GM18907 (cell line): ENCODE results near the gene SLC7A7.
A peak's percentile ranks its signal among the peaks of the same experiment; 100 is the strongest.
"Not testable (repeated sequence)": the region's sequence is repeated elsewhere in the genome, so short reads cannot be mapped to it uniquely, and the experiment has no call there.

Experiments
- ATAC-seq: cut with Tn5 transposase; IDR thresholded peaks from one replicate; pipeline ENCODE4 v1.9.1; 2021; ENCODE audit warnings: mild to moderate bottlenecking, moderate library complexity; ENCODE audit not compliant: unreplicated experiment

The SLC7A7 gene

DNA sequence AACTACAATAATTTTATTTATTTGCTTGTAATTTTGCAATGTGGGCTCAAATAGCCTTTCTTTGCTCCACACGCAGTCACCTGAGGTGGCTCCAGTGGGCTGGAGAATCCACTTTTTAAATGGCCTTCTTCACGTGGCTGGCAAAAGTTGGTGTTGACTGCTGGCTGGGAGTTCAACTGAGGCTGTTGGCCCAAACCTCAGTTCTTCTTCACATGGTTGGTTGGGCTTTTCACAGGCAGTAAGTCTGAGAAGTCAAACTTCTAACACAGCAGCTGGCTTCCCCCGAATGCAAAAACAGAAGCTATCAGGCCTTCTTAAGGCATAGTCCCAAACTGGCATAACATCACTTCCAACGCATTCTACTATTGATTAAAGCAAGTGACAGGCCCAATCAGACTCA lies 50.9 kb downstream of the SLC7A7 start:
- ATAC-seq, result no peak

DNA sequence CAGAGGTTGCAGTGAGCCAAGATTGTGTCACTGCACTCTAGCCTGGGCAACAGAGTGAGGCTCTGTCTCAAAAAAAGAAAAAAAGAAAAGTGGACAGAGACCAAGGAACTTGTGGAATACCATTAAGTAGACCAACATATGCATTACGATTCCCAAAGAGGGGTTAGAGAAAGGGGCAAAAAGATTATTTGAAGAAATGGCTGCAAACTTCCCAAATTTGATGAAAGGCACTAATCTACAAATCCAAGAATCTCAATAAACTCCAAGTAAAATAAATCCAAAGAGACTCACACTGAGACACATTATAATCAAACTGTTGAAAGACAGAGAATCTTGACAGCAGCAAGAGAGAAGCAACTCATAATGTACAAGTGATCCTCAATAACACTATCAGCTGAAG lies 53.5 kb downstream of the SLC7A7 start:
- no peak for ATAC-seq

DNA sequence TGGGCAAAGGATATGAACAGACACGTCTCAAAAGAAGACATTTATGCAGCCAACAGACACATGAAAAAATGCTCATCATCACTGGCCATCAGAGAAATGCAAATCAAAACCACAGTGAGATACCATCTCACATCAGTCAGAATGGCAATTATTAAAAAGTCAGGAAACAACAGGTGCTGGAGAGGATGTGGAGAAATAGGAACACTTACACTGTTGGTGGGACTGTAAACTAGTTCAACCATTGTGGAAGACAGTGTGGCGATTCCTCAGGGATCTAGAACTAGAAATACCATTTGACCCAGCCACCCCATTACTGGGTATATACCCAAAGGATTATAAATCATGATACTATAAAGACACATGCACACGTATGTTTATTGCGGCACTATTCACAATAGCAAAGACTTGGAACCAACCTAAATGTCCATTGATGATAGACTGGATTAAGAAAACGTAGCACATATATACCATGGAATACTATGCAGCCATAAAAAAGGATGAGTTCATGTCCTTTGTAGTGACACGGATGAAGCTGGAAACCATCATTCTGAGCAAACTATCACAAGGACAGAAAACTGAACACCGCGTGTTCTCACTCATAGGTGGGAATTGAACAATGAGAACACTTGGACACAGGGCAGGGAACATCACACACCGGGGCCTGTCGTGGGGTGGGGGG lies 57.1 kb downstream of the SLC7A7 start:
- ATAC-seq, result not testable (repeated sequence)

DNA sequence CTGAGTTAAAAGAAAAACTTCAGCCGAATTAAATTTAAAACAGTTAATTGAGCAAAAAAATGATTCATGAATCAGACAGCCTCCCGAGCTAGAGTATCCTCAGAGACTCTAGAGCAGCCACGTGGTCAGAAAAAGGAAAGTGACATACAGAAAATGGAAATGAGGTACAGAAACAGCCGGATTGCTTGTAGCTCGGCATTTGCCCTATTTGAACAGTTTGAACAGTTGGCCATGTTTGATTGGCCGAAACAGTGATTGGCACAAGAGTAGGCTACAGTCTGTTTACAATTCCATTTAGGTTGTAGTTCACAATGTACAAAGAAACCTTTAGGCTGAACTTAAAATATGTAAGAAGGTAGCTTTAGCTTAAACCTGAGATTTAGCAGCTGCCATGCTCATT lies 61.6 kb downstream of the SLC7A7 start:
- ATAC-seq, result no peak

DNA sequence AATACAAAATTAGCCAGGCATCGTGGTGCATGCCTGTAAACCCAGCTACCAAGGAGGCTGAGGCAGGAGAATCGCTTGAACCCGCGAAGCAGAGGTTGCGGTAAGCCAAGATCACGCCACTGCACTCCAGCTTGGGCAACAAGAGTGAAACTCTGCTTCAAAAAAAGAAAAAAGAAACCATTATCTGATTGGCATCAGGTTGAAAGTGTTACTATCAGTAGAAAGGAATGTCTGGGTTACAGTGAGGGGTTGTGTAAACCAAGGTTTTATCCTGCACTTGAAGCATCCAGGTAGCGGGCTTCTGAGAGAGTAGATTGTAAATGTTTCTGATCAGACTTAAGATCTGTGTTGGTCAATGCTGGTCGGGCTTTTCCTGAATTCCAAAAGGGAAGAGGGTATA lies 62.8 kb downstream of the SLC7A7 start:
- no peak for ATAC-seq

DNA sequence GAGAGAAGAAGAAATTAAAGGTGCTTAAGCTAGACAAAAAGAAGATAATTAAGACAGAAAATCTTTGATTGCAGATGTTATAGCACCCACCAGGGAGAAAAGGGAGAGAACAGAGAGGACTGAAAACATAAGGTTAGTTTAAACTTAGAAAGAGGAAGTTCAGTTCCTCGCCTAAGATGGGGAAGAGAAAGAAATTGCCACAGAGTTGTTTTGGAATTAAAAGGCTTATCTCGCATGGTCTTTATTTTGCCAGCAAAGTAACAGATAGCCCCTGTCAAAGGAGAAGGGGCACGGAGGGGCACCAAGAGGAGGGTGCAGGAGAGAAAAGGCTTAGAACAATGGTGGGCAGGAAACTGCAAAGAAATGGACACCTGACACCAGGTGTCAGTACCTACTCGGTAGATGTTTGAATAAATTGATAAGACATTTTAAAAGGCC lies 66.6 kb downstream of the SLC7A7 start:
- ATAC-seq, result no peak

DNA sequence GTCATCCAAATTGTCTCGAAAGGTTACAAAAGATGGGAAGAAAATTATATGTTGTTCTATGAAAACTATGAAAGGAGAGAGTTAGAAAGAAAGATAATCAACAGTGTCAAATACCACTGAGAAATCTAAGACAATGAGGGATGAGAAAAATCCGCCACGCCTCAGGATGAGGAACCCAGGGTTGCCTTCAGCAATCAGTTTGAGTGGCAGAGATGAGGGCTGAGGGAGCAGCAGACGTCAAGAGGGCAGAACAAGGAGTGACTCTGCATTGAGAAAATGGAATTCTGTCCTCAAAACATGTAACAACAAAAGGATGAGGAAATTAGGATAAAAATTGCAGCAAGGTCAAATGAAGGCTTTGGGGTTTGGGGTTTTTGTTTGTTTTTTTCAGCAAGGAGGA lies 67.0 kb downstream of the SLC7A7 start:
- no peak for ATAC-seq

DNA sequence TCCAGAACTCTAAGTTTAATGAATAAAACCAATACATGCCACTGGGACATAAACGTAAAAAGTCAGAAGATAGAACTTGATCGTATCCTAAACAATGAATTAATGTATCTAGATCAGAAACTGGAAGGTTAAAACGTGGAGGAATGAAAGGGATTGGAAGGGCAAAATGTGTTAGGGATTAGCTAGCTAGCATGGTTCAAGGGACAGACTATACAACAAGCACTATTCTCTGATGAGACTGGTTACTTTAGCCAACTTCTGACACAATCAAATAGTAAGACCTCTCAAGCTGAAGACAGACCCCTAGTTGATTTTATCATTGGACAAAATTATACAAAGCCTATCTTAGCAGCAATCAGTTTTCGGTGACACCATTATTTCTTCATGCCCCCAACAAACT lies 67.5 kb downstream of the SLC7A7 start:
- no peak for ATAC-seq

DNA sequence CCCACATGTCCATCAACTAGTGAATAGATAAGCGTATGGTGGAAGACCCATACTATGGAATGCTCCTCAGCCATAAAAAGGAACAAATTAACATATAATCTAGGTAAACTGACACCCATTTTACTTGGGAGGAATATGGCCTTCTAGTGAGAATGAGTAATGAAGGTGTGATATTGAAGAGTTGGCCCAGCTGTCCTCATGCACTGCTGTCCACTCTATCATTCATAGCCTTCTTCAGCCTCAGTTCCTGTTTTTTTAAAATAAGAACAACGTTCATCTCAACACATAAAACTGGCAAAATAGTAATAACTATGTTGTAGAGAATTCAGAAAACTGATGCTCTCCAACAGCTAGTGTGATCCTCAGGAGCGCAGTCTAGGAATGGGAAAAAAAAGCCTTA lies 75.2 kb downstream of the SLC7A7 start:
- no peak for ATAC-seq

DNA sequence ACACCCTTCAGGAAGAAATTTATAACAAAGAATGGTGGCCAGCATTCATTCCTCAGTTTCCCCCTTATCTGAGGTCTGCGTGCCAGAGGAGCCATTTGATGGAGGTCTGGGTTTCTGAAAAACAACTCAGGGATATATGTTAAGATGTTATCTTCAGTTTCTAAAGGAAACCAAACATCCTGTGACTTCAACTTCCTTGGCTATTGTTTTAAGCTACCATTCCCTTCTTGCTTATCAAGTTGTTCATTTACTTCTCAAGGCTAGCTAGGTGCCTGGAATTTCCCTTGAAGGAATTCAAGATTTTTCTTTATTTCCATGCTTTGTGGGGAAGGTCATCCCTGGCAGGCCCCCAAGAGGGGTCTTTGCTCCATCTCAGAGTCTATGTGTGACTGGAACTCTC lies 75.8 kb downstream of the SLC7A7 start:
- no peak for ATAC-seq

DNA sequence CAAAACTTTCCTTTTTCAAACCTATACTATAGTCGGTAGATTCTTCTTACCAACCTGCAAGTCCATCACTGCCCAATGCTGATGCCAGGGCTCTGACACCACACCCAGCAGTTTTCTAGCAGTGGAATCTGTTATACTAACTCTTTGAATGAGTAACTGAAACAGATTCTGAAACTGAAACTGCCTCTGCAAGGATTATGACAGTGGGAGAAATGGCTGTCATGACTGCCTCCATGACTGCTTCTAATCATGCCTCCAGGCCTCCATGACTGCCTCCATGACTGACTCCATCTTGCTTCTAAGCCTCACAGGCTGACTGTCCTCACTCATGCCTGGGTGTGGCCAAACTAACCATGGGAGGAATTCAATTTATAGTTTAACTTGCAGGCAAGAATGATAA lies 78.2 kb downstream of the SLC7A7 start:
- peak; percentile 70 for ATAC-seq

DNA sequence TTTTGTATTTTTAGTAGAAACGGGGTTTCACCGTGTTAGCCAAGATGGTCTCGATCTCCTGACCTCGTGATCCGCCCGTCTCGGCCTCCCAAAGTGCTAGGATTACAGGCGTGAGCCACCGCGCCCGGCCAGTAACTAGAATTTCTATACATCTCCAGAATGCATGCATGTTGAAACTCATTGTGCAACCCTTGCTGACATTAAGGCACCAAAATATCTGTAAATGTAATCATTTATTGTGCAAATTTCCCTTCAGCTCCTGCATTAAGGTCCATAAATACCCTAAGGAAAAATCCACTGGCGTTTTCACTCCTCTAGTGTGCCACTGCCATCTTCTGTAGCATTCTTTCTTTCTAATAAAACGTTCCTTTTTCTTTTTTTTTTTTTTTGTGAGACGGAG lies 78.9 kb downstream of the SLC7A7 start:
- not testable (repeated sequence) for ATAC-seq

DNA sequence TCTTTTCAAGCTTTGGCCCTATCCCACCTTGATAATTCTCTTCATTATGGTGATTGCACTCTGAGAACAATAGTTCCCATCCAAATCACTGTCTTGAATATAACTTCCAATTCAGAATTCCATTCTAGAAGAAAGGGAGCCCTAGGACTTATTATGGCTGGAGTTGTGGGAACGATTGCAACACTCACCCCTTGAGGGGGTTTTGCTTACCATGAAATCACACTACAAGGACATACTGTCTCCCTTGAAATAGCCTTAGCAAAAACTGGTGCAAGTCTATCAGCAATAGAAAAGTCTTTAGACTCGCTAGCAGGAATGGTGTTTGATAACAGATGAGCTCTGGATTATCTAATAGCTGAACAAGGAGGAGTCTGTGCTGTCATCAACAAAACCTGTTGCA lies 80.1 kb downstream of the SLC7A7 start:
- no peak for ATAC-seq

DNA sequence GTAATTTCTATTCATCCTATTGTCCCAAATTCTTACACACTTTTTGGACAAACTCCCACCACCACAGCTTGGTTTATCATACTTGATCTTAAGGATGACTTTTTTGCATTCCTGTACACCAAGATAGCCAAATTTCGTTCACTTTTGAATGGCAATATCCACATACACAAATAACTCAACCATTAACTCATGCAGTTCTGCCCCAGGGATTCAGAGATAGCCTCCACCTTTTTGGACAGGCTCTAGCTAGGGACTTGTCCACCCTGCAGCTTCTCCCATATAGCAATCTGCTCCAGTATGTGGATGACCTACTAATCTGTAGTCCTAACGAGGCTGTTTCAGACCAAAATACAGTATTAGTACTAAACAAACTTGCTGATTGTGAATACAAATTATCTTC lies 81.4 kb downstream of the SLC7A7 start:
- ATAC-seq, result no peak

DNA sequence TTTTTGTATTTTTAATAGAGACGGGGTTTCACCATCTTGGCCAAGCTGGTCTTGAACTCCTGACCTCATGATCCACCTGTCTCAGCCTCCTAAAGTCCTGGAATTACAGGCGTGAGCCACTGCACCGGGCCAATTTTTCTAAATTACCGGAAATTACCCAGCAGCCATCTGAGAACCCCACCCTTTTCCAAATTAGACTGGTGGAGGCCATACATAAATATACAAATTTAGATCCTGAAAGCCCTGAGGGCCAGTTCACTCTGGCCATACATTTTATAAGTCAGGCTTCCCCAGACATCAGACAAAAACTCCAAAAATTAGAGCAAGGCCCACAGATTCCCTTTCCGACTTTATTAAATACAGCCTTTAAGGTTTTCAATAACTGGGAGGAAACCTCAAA lies 83.2 kb downstream of the SLC7A7 start:
- not testable (repeated sequence) for ATAC-seq

DNA sequence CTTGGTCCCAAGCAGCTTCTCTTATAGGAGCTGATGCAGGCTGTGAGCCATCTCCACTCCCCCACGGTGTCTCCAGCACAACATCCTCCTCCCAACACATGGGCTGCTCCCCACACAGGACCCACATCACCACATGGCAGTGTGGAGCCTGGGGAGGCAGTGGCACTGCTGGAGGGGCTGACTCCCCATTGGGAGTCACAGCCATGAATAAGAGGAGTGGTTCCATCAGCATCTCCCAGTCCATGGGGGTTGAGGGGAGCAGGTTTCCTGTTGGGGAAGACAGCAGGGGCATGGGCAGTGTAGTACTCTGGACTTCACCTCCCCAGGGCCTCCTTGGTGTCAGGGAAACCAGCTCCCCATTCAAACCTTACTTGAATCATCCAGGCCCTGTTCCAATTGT lies 89.2 kb downstream of the SLC7A7 start:
- ATAC-seq, result no peak

DNA sequence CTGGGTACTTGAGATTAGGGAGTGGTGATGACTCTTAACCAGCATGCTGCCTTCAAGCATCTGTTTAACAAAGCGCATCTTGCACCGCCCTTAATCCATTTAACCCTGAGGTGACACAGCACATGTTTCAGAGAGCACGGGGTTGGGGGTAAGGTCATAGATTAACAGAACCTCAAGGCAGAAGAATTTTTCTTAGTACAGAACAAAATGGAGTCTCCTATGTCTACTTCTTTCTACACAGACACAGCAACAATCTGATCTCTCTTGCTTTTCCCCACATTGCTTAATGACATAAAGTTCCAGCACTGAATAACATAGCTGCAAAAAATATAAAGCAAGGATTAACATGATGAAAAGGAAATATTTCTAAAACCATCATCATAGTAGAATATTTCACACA lies 89.9 kb downstream of the SLC7A7 start:
- not testable (repeated sequence) for ATAC-seq

DNA sequence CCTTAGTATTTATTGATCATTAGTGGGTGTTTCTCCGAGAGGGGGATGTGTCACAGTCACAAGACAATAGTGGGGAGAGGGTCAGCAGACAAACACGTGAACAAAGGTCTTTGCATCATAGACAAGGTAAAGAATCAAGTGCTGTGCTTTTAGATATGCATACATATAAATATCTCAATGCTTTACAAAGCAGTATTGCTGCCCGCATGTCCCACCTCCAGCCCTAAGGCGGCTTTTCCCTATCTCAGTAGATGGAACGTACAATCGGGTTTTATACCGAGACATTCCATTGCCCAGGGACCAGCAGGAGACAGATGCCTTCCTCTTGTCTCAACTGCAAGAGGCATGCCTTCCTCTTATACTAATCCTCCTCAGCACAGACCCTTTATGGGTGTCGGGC lies 90.4 kb downstream of the SLC7A7 start:
- ATAC-seq, result not testable (repeated sequence)

DNA sequence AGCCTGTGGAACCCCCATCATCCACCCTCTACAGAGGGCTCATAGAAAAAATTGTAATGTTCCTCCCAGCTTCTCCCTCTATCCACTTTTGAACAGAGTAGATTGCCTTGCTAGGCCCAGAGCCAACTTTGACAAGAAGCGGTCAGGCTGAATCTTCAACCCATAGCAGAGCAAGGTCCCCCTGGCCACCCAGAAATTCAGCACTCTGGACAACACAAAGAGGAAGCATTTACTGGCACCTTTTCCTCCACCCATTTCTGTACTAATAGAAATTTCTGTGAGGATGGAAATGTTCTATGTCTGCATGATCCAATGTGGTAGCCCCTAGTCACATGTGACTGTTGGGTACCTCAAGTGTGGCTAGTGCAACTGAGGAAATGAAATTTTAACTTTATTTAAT lies 91.4 kb downstream of the SLC7A7 start:
- no peak for ATAC-seq
